Measurements from ENCODE around the gene CES3. TPM values are rescaled to one million over a fixed set of nuclear protein-coding genes. Genes with fewer than 3 reads are reported as not detected.
"Not testable (repeated sequence)": the region's sequence is repeated elsewhere in the genome, so short reads cannot be mapped to it uniquely, and the experiment has no call there.

Gene CES3
- total and polyA plus RNA-seq, 4 donors = 0.99 to 2.1 (median 1.4) TPM

- Histone ChIP-seq H3K36me3 (ENCODE audit: control insufficient read depth, insufficient read depth, low read length) (no peaks in the 10 kb centered on the region), H3K27ac (ENCODE audit: low read depth, low read length) (no peak within 1 kb of the TSS), H3K4me1 (ENCODE audit: control insufficient read depth, insufficient read depth, low read length) (no peaks in the 10 kb centered on the region), H3K9me3 (ENCODE audit: control insufficient read depth, insufficient read depth, low read length) (no peaks in the 10 kb centered on the region), H3K4me3 (ENCODE audit: low read depth, low read length) (no peak within 1 kb of the TSS), H3K27me3 (ENCODE audit: control insufficient read depth, insufficient read depth, low read length) (no peaks in the 10 kb centered on the region)
- WGBS (ENCODE audit: insufficient coverage) = 79% methylated on average over 9 of the region's 11 CpGs
- no peak for DNase-seq (ENCODE audit: low read depth in 4 of 6, low spot score in 6 of 6)
Measured at GRCh38 chr16:66988197-66988788, 27.2 kb downstream of the CES3 start, which contains the start of gene CES4A. Gene CES4A, plus strand, starts transcription at chr16:66988589. Its CDS starts 184 bp downstream, at chr16:66988773.

DNA sequence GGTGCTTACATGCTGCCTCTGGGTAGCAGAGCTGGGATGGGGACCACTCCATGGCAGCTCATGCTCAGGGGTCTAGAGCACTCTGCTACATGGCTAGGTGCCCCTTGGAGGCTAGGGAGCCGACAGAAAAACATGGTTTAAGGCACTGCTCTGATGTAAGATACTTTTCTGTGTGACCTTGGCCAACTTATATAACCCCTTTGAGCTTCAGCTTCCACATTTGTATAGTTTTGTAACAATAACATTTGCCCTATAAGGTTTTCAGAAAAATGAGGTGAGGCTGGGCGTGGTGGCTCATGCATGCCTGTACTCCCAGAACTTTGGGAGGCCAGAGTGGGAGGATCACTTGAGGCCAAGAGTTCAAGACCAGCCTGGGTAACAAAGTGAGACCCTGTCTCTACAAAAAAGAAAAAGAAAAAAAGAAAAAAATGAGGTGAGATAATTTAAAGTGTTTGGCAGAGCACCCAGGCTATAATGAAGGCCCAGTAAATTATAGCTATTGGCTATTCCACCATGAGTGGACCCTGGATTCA lies 30.5 kb downstream of the CES3 start:
- Histone ChIP-seq H3K27ac (ENCODE audit: low read depth, low read length) (no peak overlapping the region), H3K36me3 (ENCODE audit: control insufficient read depth, insufficient read depth, low read length) (no peaks in the 10 kb centered on the region), H3K4me1 (ENCODE audit: control insufficient read depth, insufficient read depth, low read length) (peaks cover 3% of the 10 kb centered on the region), H3K4me3 (ENCODE audit: low read depth, low read length) (no peak overlapping the region), H3K27me3 (ENCODE audit: control insufficient read depth, insufficient read depth, low read length) (no peaks in the 10 kb centered on the region), H3K9me3 (ENCODE audit: control insufficient read depth, insufficient read depth, low read length) (no peaks in the 10 kb centered on the region)
- DNase-seq (ENCODE audit: low read depth in 4 of 6, low spot score in 6 of 6) = no peak
- WGBS (ENCODE audit: insufficient coverage) = 91% methylated on average over 2 of the region's 2 CpGs

GRCh38 chr16:66993558-66993957 lies 32.5 kb downstream of the CES3 start:
- WGBS (ENCODE audit: insufficient coverage) = 98% methylated on average over 6 of the region's 12 CpGs
- not testable (repeated sequence) for H3K4me3 ChIP-seq (ENCODE audit: low read depth, low read length); H3K27ac ChIP-seq (ENCODE audit: low read depth, low read length); H3K4me1 ChIP-seq (ENCODE audit: control insufficient read depth, insufficient read depth, low read length); DNase-seq (ENCODE audit: low read depth in 4 of 6, low spot score in 6 of 6); H3K9me3 ChIP-seq (ENCODE audit: control insufficient read depth, insufficient read depth, low read length); H3K27me3 ChIP-seq (ENCODE audit: control insufficient read depth, insufficient read depth, low read length); H3K36me3 ChIP-seq (ENCODE audit: control insufficient read depth, insufficient read depth, low read length)

- Histone ChIP-seq H3K36me3 (ENCODE audit: control insufficient read depth, insufficient read depth, low read length) (peaks cover 2% of the 10 kb centered on the region), H3K27ac (ENCODE audit: low read depth, low read length) (no peak overlapping the region), H3K4me3 (ENCODE audit: low read depth, low read length) (no peak overlapping the region), H3K27me3 (ENCODE audit: control insufficient read depth, insufficient read depth, low read length) (peaks cover 4% of the 10 kb centered on the region), H3K4me1 (ENCODE audit: control insufficient read depth, insufficient read depth, low read length) (peaks cover 16% of the 10 kb centered on the region), H3K9me3 (ENCODE audit: control insufficient read depth, insufficient read depth, low read length) (no peaks in the 10 kb centered on the region)
- peak in 1 of 6 donors; percentile 56 for DNase-seq (ENCODE audit: low read depth in 4 of 6, low spot score in 6 of 6)
- 44% methylated on average over 2 of the region's 6 CpGs for WGBS (ENCODE audit: insufficient coverage)
Measured at GRCh38 chr16:66996324-66996982, 35.4 kb downstream of the CES3 start.

- whole genome bisulfite sequencing (ENCODE audit: insufficient coverage) = 62% methylated on average over 3 of the region's 3 CpGs
- Histone ChIP-seq H3K36me3 (ENCODE audit: control insufficient read depth, insufficient read depth, low read length) (peaks cover 2% of the 10 kb centered on the region), H3K9me3 (ENCODE audit: control insufficient read depth, insufficient read depth, low read length) (no peaks in the 10 kb centered on the region), H3K4me1 (ENCODE audit: control insufficient read depth, insufficient read depth, low read length) (peaks cover 20% of the 10 kb centered on the region), H3K27me3 (ENCODE audit: control insufficient read depth, insufficient read depth, low read length) (peaks cover 7% of the 10 kb centered on the region), H3K27ac (ENCODE audit: low read depth, low read length) (no peak overlapping the region), H3K4me3 (ENCODE audit: low read depth, low read length) (no peak overlapping the region)
- no peak for DNase-seq (ENCODE audit: low read depth in 4 of 6, low spot score in 6 of 6)
Measured at GRCh38 chr16:66996983-66997358, 35.9 kb downstream of the CES3 start.

DNA sequence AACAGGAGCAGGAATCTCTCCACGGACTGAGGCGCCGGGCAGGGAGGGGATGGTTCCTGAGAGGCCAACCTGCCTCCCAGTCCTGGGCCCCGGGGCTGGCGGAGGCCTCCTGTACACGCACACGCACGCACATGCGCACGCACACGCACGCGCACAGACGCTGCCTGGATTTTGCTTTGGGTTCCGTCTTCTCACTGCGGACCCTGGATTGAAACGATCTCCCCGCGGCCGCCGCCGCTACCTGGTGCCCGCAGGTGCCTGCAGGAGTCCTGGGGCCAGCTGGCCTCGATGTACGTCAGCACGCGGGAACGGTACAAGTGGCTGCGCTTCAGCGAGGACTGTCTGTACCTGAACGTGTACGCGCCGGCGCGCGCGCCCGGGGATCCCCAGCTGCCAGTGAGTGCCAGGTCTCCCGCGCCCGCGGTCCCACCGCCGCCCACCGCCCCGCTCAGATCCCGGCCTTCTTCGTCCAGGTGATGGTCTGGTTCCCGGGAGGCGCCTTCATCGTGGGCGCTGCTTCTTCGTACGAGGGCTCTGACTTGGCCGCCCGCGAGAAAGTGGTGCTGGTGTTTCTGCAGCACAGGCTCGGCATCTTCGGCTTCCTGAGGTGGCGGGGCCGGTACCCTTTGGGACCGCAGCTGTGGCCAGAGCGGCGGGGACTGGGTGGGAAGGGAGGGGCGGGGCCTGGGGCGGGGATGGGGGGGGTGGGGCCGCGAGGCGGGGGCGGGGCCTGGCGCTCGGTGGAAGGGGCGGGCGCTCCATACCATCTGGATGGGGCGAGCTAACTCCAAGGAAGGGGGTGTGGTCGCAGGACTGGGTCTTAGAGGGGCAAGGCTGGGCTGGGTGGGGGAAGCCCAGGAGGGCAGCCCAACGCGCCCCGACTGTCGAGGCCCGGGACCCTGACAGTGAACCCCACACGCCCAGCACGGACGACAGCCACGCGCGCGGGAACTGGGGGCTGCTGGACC lies 39.6 kb downstream of the CES3 start:
- peak in 3 of 6 donors; percentile 48 to 93 (median 87) for DNase-seq (ENCODE audit: low read depth in 4 of 6, low spot score in 6 of 6)
- H3K9me3 ChIP-seq (ENCODE audit: control insufficient read depth, insufficient read depth, low read length) = no peaks in the 10 kb centered on the region
- H3K4me1 ChIP-seq (ENCODE audit: control insufficient read depth, insufficient read depth, low read length) = peaks cover 20% of the 10 kb centered on the region
- WGBS (ENCODE audit: insufficient coverage) = under 1% methylated on average over 75 of the region's 89 CpGs
- no peak overlapping the region for H3K27ac ChIP-seq (ENCODE audit: low read depth, low read length)
- peaks cover 19% of the 10 kb centered on the region for H3K36me3 ChIP-seq (ENCODE audit: control insufficient read depth, insufficient read depth, low read length)
- H3K27me3 ChIP-seq (ENCODE audit: control insufficient read depth, insufficient read depth, low read length) = peaks cover 7% of the 10 kb centered on the region
- H3K4me3 ChIP-seq (ENCODE audit: low read depth, low read length) = peak overlapping the region; percentile 43

DNA sequence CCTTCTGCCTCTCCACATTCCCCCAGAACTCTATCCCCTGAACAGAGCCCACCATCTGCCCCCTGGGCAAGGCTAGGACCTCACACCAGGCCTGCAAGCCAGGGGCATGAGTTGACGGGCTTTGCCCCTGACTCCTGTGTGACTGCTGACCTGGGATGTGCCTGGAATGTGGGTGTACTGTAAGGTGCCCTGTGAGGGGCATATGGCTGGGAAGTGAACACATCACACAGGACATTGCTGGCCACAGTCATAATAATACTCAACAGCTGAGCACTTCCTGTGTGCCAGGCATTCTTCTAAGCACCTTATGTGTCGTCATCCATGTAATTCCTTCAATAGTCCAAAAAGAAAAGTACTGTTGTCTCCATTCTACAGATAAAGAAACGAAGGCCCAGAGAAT lies 40.7 kb downstream of the CES3 start:
- H3K4me3 ChIP-seq (ENCODE audit: low read depth, low read length) = no peak overlapping the region
- 100% methylated on average over 1 of the region's 3 CpGs for WGBS (ENCODE audit: insufficient coverage)
- peaks cover 7% of the 10 kb centered on the region for H3K27me3 ChIP-seq (ENCODE audit: control insufficient read depth, insufficient read depth, low read length)
- H3K4me1 ChIP-seq (ENCODE audit: control insufficient read depth, insufficient read depth, low read length) = peaks cover 15% of the 10 kb centered on the region
- H3K27ac ChIP-seq (ENCODE audit: low read depth, low read length) = no peak overlapping the region
- peaks cover 22% of the 10 kb centered on the region for H3K36me3 ChIP-seq (ENCODE audit: control insufficient read depth, insufficient read depth, low read length)
- H3K9me3 ChIP-seq (ENCODE audit: control insufficient read depth, insufficient read depth, low read length) = no peaks in the 10 kb centered on the region
- no peak for DNase-seq (ENCODE audit: low read depth in 4 of 6, low spot score in 6 of 6)

DNA sequence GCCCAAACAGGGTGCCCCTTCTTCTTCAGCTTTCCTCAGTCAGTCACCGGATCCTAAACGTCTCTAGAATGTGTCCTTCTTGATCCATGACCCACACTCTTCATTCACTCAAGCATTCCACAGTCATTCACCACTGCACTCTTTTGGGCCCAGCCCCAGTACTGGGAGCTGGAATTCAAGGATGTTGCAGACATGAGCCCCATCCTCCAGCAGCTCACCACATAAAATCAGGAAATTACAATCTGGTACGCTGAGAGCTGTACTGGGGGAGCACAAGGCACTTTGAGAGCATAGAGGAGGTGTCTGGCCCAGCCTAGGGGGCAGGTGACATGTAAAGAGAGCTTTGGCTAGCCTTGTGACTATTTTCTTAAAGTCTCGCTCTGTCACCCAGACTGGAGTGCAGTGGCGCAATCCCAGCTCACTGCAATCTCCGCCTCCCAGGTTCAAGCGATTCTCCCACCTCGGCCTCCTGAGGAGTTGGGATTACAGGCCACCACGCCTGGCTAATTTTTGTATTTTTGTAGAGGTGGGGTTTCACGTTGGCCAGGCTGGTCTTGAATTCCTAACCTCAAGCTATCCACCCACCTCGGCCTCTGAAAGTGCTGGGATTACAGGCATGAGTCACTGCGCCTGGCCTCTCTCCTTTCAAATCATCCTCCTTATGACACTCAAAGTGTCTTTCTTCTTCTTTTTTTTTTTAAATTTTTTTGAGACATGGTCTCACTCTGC lies 46.0 kb downstream of the CES3 start:
- Histone ChIP-seq H3K4me3 (ENCODE audit: low read depth, low read length) (no peak overlapping the region), H3K27ac (ENCODE audit: low read depth, low read length) (no peak overlapping the region), H3K4me1 (ENCODE audit: control insufficient read depth, insufficient read depth, low read length) (no peaks in the 10 kb centered on the region), H3K9me3 (ENCODE audit: control insufficient read depth, insufficient read depth, low read length) (no peaks in the 10 kb centered on the region), H3K27me3 (ENCODE audit: control insufficient read depth, insufficient read depth, low read length) (no peaks in the 10 kb centered on the region), H3K36me3 (ENCODE audit: control insufficient read depth, insufficient read depth, low read length) (peaks cover 20% of the 10 kb centered on the region)
- WGBS (ENCODE audit: insufficient coverage) = 79% methylated on average over 8 of the region's 12 CpGs
- no peak for DNase-seq (ENCODE audit: low read depth in 4 of 6, low spot score in 6 of 6)

GRCh38 chr16:67009158-67009557 lies 48.1 kb downstream of the CES3 start:
- H3K27ac ChIP-seq (ENCODE audit: low read depth, low read length) = no peak overlapping the region
- WGBS (ENCODE audit: insufficient coverage) = no CpG with 5 or more reads among the region's 1 CpG
- peaks cover 11% of the 10 kb centered on the region for H3K4me1 ChIP-seq (ENCODE audit: control insufficient read depth, insufficient read depth, low read length)
- DNase-seq (ENCODE audit: low read depth in 4 of 6, low spot score in 6 of 6) = no peak
- H3K4me3 ChIP-seq (ENCODE audit: low read depth, low read length) = no peak overlapping the region
- peaks cover 10% of the 10 kb centered on the region for H3K36me3 ChIP-seq (ENCODE audit: control insufficient read depth, insufficient read depth, low read length)
- no peaks in the 10 kb centered on the region for H3K27me3 ChIP-seq (ENCODE audit: control insufficient read depth, insufficient read depth, low read length)
- no peaks in the 10 kb centered on the region for H3K9me3 ChIP-seq (ENCODE audit: control insufficient read depth, insufficient read depth, low read length)
